H9 (cell line): Measurements from ENCODE around the gene SRGAP3. TPM values are rescaled to one million over a fixed set of nuclear protein-coding genes. Genes with fewer than 3 reads are reported as not detected.

Experiments
- DNase-seq: peaks from one replicate; pipeline ENCODE4 v3.0.0-alpha.2; 2017
- H2AFZ ChIP-seq: one replicate; pipeline ENCODE4 v1.6.1; 2013; ENCODE audit warnings: mild to moderate bottlenecking, low read length, control low read depth, moderate library complexity
- H2AK5ac ChIP-seq: 2 replicates; pipeline ENCODE4 v1.6.1; 2013; ENCODE audit warnings: low read length, control low read depth, mixed read lengths; ENCODE audit not compliant: insufficient read length
- H2BK120ac ChIP-seq: one replicate; pipeline ENCODE4 v1.6.1; 2013; ENCODE audit warnings: low read depth, mild to moderate bottlenecking, low read length, control low read depth, inconsistent platforms; ENCODE audit not compliant: poor library complexity, severe bottlenecking
- H2BK12ac ChIP-seq: 2 replicates; pipeline ENCODE4 v1.6.1; 2013; ENCODE audit warnings: low read length, control low read depth, mixed read lengths, low read depth; ENCODE audit not compliant: insufficient read length
- H2BK15ac ChIP-seq: 2 replicates; pipeline ENCODE4 v1.6.1; 2013; ENCODE audit warnings: low read depth, low read length, control low read depth
- H2BK20ac ChIP-seq: one replicate; pipeline ENCODE4 v1.6.1; 2013; ENCODE audit warnings: low read depth, mild to moderate bottlenecking, low read length, control low read depth, inconsistent platforms; ENCODE audit not compliant: poor library complexity, severe bottlenecking
- H2BK5ac ChIP-seq: 2 replicates; pipeline ENCODE4 v1.6.1; 2013; ENCODE audit warnings: low read length, control low read depth, mixed read lengths; ENCODE audit not compliant: insufficient read length
- H3K14ac ChIP-seq: 2 replicates; pipeline ENCODE4 v1.6.1; 2013; ENCODE audit warnings: low read length, control low read depth; ENCODE audit not compliant: insufficient read depth
- H3K18ac ChIP-seq: 2 replicates; pipeline ENCODE4 v1.6.1; 2013; ENCODE audit warnings: low read depth, mild to moderate bottlenecking, mixed read lengths, low read length, control low read depth; ENCODE audit not compliant: insufficient read length
- H3K23ac ChIP-seq: 2 replicates; pipeline ENCODE4 v1.6.1; 2013; ENCODE audit warnings: low read length, control low read depth, mixed read lengths, low read depth; ENCODE audit not compliant: insufficient read length
- H3K23me2 ChIP-seq: 2 replicates; pipeline ENCODE4 v1.6.1; 2013; ENCODE audit warnings: low read depth, mild to moderate bottlenecking, mixed read lengths, low read length, control low read depth; ENCODE audit not compliant: insufficient read length, poor library complexity, severe bottlenecking
- H3K27ac ChIP-seq: 2 replicates; pipeline ENCODE4 v1.5.1; 2013; ENCODE audit warnings: low read length, control low read depth, mixed read lengths, low read depth; ENCODE audit not compliant: insufficient read length
- H3K27me3 ChIP-seq: 2 replicates; pipeline ENCODE4 v1.6.1; 2013; ENCODE audit warnings: low read length, control low read depth, inconsistent platforms; ENCODE audit not compliant: insufficient read depth
- H3K4ac ChIP-seq: 2 replicates; pipeline ENCODE4 v1.6.1; 2013; ENCODE audit warnings: low read depth, mild to moderate bottlenecking, control low read depth, inconsistent platforms, low read length, moderate library complexity
- H3K4me1 ChIP-seq: 2 replicates; pipeline ENCODE4 v1.6.1; 2013; ENCODE audit warnings: low read length, control low read depth, inconsistent platforms; ENCODE audit not compliant: insufficient read depth
- H3K4me2 ChIP-seq: 2 replicates; pipeline ENCODE4 v1.6.1; 2013; ENCODE audit warnings: low read length, control low read depth, mixed read lengths; ENCODE audit not compliant: insufficient read length, insufficient read depth
- H3K56ac ChIP-seq: 2 replicates; pipeline ENCODE4 v1.6.1; 2013; ENCODE audit warnings: low read depth, mild to moderate bottlenecking, mixed read lengths, low read length, control low read depth; ENCODE audit not compliant: insufficient read length
- H3K79me1 ChIP-seq: 2 replicates; pipeline ENCODE4 v1.6.1; 2013; ENCODE audit warnings: low read depth, mild to moderate bottlenecking, moderate library complexity, low read length, control low read depth, inconsistent platforms; ENCODE audit not compliant: insufficient read depth, poor library complexity, severe bottlenecking
- H3K79me2 ChIP-seq: 2 replicates; pipeline ENCODE4 v1.6.1; 2013; ENCODE audit warnings: low read length, control low read depth, inconsistent platforms; ENCODE audit not compliant: insufficient read depth
- H3K9ac ChIP-seq: 2 replicates; pipeline ENCODE4 v1.6.1; 2013; ENCODE audit warnings: low read length, control low read depth, mixed read lengths; ENCODE audit not compliant: insufficient read length; ENCODE audit errors: extremely low read depth
- H3K9me3 ChIP-seq: one replicate; pipeline ENCODE4 v1.6.1; 2013; ENCODE audit warnings: low read depth, low read length, inconsistent platforms; ENCODE audit not compliant: control insufficient read depth
- H3T11ph ChIP-seq: one replicate; pipeline ENCODE4 v1.6.1; 2013; ENCODE audit warnings: mild to moderate bottlenecking, low read length, control low read depth, inconsistent platforms
- H4K20me1 ChIP-seq: one replicate; pipeline ENCODE4 v1.6.1; 2013; ENCODE audit not compliant: control insufficient read depth, insufficient read length, insufficient read depth
- H4K5ac ChIP-seq: 2 replicates; pipeline ENCODE4 v1.6.1; 2013; ENCODE audit warnings: low read depth, mild to moderate bottlenecking, mixed read lengths, low read length, control low read depth; ENCODE audit not compliant: insufficient read length
- H4K8ac ChIP-seq: replicated peaks from 2 replicates; pipeline ENCODE4 v1.6.1; 2013; ENCODE audit warnings: low read length, control low read depth, mixed read lengths, low read depth; ENCODE audit not compliant: insufficient read length
- H4K91ac ChIP-seq: 2 replicates; pipeline ENCODE4 v1.6.1; 2013; ENCODE audit warnings: low read depth, mild to moderate bottlenecking, moderate library complexity, mixed read lengths, low read length, control low read depth; ENCODE audit not compliant: insufficient read length
- H3K27ac Mint-ChIP-seq, 3 experiments: 2 replicates in 2 of 3; 3 replicates in 1 of 3; pipeline ENCODE4 v1.8.0; 2020 to 2021; ENCODE audit warnings: mixed read lengths in 3 of 3, mild to moderate bottlenecking in 1 of 3, moderate library complexity in 1 of 3
- H3K27me3 Mint-ChIP-seq: 2 replicates; pipeline ENCODE4 v1.8.0; 2021; ENCODE audit warnings: low read depth, mild to moderate bottlenecking, moderate library complexity, mixed read lengths
- H3K36me3 Mint-ChIP-seq, 3 experiments: 2 replicates in 2 of 3; 3 replicates in 1 of 3; pipeline ENCODE4 v1.8.0; 2020 to 2021; ENCODE audit warnings: low read depth in 3 of 3, mixed read lengths in 3 of 3; ENCODE audit not compliant: insufficient read depth in 1 of 3
- H3K4me1 Mint-ChIP-seq, 2 experiments: 2 replicates each; pipeline ENCODE4 v1.8.0; 2020; ENCODE audit warnings: mixed read lengths in 2 of 2
- H3K4me3 Mint-ChIP-seq, 2 experiments: 2 replicates in 1 of 2; 3 replicates in 1 of 2; pipeline ENCODE4 v1.8.0; 2020 to 2021; ENCODE audit warnings: mild to moderate bottlenecking in 2 of 2, mixed read lengths in 2 of 2, moderate library complexity in 1 of 2
- H3K9me3 Mint-ChIP-seq, 2 experiments: 2 replicates in 1 of 2; 3 replicates in 1 of 2; pipeline ENCODE4 v1.8.0; 2020; ENCODE audit warnings: mild to moderate bottlenecking in 2 of 2, mixed read lengths in 2 of 2, moderate library complexity in 1 of 2
- CTCF ChIP-seq: fragments of 200-600 bp; sonication (generic); conservative IDR thresholded peaks from 3 replicates; pipeline ENCODE4 v1.8.0; 2021; ENCODE audit warnings: antibody characterized with exemption, mild to moderate bottlenecking
- WGBS: extraction: QIAGEN DNeasy Blood & Tissue Kit; methylation state at CpG from one replicate; pipeline ENCODE4 v1.1.7; 2013; ENCODE audit warnings: missing lambda C conversion rate, low lambda C conversion rate, mixed read lengths; ENCODE audit not compliant: insufficient read length; ENCODE audit errors: extremely low coverage; 5-methylcytosine and 5-hydroxymethylcytosine counted together
- total RNA-seq: library from RNA; stranded (reverse); gene quantifications from 2 replicates; pipeline ENCODE4 v1.2.1, GENCODE V29; 2021

Gene SRGAP3
- total RNA-seq, 1 experiment from 2014 or later = 3.4 TPM

GRCh38 chr3:9123840-9124239, 125.6 kb downstream of the SRGAP3 start:
- H2BK5ac ChIP-seq = no peak overlapping the region
- H3K56ac ChIP-seq = no peak overlapping the region
- no peaks in the 10 kb centered on the region for H4K20me1 ChIP-seq
- no peak overlapping the region for H2BK15ac ChIP-seq
- no peak overlapping the region for H2BK20ac ChIP-seq
- H3K9ac ChIP-seq = no peak overlapping the region
- H3K9me3 Mint-ChIP-seq = no peaks in the 10 kb centered on the region; a peak in 1 of 5 replicates
- peaks cover 0 to 4% (median 2%) of the 10 kb centered on the region in 3 experiments; a peak in 2 of 7 replicates for H3K36me3 Mint-ChIP-seq
- no peaks in the 10 kb centered on the region for H3K79me2 ChIP-seq
- peaks cover 26% of the 10 kb centered on the region in 2 experiments for H3K4me1 Mint-ChIP-seq
- H3K4ac ChIP-seq = no peak overlapping the region
- H2AK5ac ChIP-seq = no peak overlapping the region
- no peak overlapping the region for H3K18ac ChIP-seq
- H3K79me1 ChIP-seq = no peaks in the 10 kb centered on the region
- no peak for TF ChIP-seq CTCF
- H3K27me3 ChIP-seq = no peaks in the 10 kb centered on the region
- H4K5ac ChIP-seq = no peak overlapping the region
- WGBS = no CpG with 5 or more reads among the region's 4 CpGs
- peaks cover 3% of the 10 kb centered on the region for H3K23me2 ChIP-seq
- H3K27ac ChIP-seq = no peak overlapping the region
- no peaks in the 10 kb centered on the region for H3K9me3 ChIP-seq
- no peak overlapping the region for H3K23ac ChIP-seq
- no peak for DNase-seq
- H2BK120ac ChIP-seq = no peak overlapping the region
- no peak overlapping the region for H3K27ac Mint-ChIP-seq
- H3K4me1 ChIP-seq = peaks cover 4% of the 10 kb centered on the region; the same call in 1 of the 2 replicates
- H3T11ph ChIP-seq = no peak overlapping the region
- no peak overlapping the region for H4K8ac ChIP-seq
- no peaks in the 10 kb centered on the region; the same call in 1 of the 2 replicates for H3K27me3 Mint-ChIP-seq
- no peak overlapping the region for H4K91ac ChIP-seq
- no peak overlapping the region for H3K14ac ChIP-seq
- no peak overlapping the region for H3K4me3 Mint-ChIP-seq
- H2BK12ac ChIP-seq = no peak overlapping the region
- H3K4me2 ChIP-seq = no peak overlapping the region
- no peak overlapping the region for H2AFZ ChIP-seq
